Astrocyte (in vitro differentiated cells and primary cell): ENCODE results near the gene SEL1L.

Experiments
- CTCF ChIP-seq: IDR thresholded peaks from 2 replicates; pipeline ENCODE4 v1.5.1; 2011; ENCODE audit warnings: low read depth, mild to moderate bottlenecking, inconsistent platforms, low read length, moderate library complexity; ENCODE audit not compliant: insufficient read depth
- EZH2 ChIP-seq: IDR thresholded peaks from 2 replicates; pipeline ENCODE4 v1.6.1; 2012; ENCODE audit warnings: mild to moderate bottlenecking, low read length, inconsistent platforms; ENCODE audit not compliant: insufficient read depth

DNA sequence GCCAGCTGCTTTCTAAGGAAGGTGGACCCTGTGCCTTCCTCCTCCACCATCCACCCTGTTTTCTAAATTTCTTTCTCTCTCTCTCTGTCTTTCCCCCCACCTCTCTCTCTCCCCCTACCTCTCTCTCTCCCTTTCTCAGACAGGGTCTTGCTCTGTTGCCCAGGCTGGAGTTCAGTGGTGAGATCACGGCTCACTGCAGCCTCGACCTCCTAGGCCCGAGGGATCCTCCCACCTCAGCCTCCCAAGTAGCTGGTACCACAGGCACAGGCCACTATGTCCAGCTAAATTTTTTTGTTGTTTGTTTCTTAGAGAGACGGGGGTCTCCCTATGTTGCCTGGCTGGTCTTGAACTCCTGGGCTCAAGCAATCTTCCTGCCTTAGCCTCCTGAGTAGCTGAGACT is 73.7 kb downstream of the SEL1L start:
- TF ChIP-seq EZH2 (no peak), CTCF (no peak)
